ENCODE measurements around the gene TNPO3.
A peak's percentile ranks its signal among the peaks of the same experiment; 100 is the strongest.

Gene TNPO3

GRCh38 chr7:129054438-129055293 lies at the start of gene TNPO3:
TNPO3 (minus strand) TSS chr7:129055111; CDS start chr7:129054770, 341 bp downstream.
- peak; percentile 80 to 89 for DNase-seq (ENCODE audit: extremely low read depth in 1 of 2, low read depth in 1 of 2)

- no peak for DNase-seq (ENCODE audit: extremely low read depth in 1 of 2, low read depth in 1 of 2)
Measured at GRCh38 chr7:129103561-129104324, 48.8 kb upstream of the TNPO3 start.

GRCh38 chr7:129101746-129102145 lies 46.8 kb upstream of the TNPO3 start:
- no peak for DNase-seq (ENCODE audit: extremely low read depth in 1 of 2, low read depth in 1 of 2)

- DNase-seq (ENCODE audit: extremely low read depth in 1 of 2, low read depth in 1 of 2) = no peak
Measured at GRCh38 chr7:129100827-129101166, 45.9 kb upstream of the TNPO3 start.

- DNase-seq (ENCODE audit: extremely low read depth in 1 of 2, low read depth in 1 of 2) = no peak
Measured at GRCh38 chr7:129098409-129099084, 43.6 kb upstream of the TNPO3 start.

- no peak for DNase-seq (ENCODE audit: extremely low read depth in 1 of 2, low read depth in 1 of 2)
Measured at GRCh38 chr7:129095258-129095657, 40.3 kb upstream of the TNPO3 start.

- DNase-seq (ENCODE audit: extremely low read depth in 1 of 2, low read depth in 1 of 2) = no peak
Measured at GRCh38 chr7:129094501-129094900, 39.6 kb upstream of the TNPO3 start.

GRCh38 chr7:129093867-129094456 lies 39.1 kb upstream of the TNPO3 start:
- DNase-seq (ENCODE audit: extremely low read depth in 1 of 2, low read depth in 1 of 2) = no peak

- peak; percentile 71 to 73 for DNase-seq (ENCODE audit: extremely low read depth in 1 of 2, low read depth in 1 of 2)
Measured at GRCh38 chr7:129091484-129092002, 36.6 kb upstream of the TNPO3 start.

- no peak for DNase-seq (ENCODE audit: extremely low read depth in 1 of 2, low read depth in 1 of 2)
Measured at GRCh38 chr7:129090300-129090907, 35.5 kb upstream of the TNPO3 start.

- no peak for DNase-seq (ENCODE audit: extremely low read depth in 1 of 2, low read depth in 1 of 2)
Measured at GRCh38 chr7:129089521-129090212, 34.8 kb upstream of the TNPO3 start.

- DNase-seq (ENCODE audit: extremely low read depth in 1 of 2, low read depth in 1 of 2) = no peak
Measured at GRCh38 chr7:129084801-129085551, 30.1 kb upstream of the TNPO3 start.

- DNase-seq (ENCODE audit: extremely low read depth in 1 of 2, low read depth in 1 of 2) = no peak
Measured at GRCh38 chr7:129083525-129083924, 28.6 kb upstream of the TNPO3 start.

- DNase-seq (ENCODE audit: extremely low read depth in 1 of 2, low read depth in 1 of 2) = no peak
Measured at GRCh38 chr7:129078455-129078854, 23.5 kb upstream of the TNPO3 start.

- no peak for DNase-seq (ENCODE audit: extremely low read depth in 1 of 2, low read depth in 1 of 2)
Measured at GRCh38 chr7:129076886-129077285, 22.0 kb upstream of the TNPO3 start.

- DNase-seq (ENCODE audit: extremely low read depth in 1 of 2, low read depth in 1 of 2) = no peak
Measured at GRCh38 chr7:129074994-129075393, 20.1 kb upstream of the TNPO3 start.

GRCh38 chr7:129074361-129074871 lies 19.5 kb upstream of the TNPO3 start:
- DNase-seq (ENCODE audit: extremely low read depth in 1 of 2, low read depth in 1 of 2) = no peak

GRCh38 chr7:129073738-129074137 lies 18.8 kb upstream of the TNPO3 start:
- DNase-seq (ENCODE audit: extremely low read depth in 1 of 2, low read depth in 1 of 2) = no peak

GRCh38 chr7:129073204-129073603 lies 18.3 kb upstream of the TNPO3 start:
- DNase-seq (ENCODE audit: extremely low read depth in 1 of 2, low read depth in 1 of 2) = no peak
